Upper lobe of right lung (tissue), 1 donor: Measurements from ENCODE around the gene AMIGO2. TPM values are rescaled to one million over a fixed set of nuclear protein-coding genes. Genes with fewer than 3 reads are reported as not detected.

ENCODE experiments used
- ATAC-seq: fragments of 200-7000 bp; cut with Tn5 transposase; one replicate; pipeline ENCODE4 v1.9.1; 2020; ENCODE audit warnings: mild to moderate bottlenecking, moderate library complexity
- DNase-seq: peaks from one replicate; pipeline ENCODE4 v3.0.0-alpha.2; 2020
- H3K27ac ChIP-seq: fragments of 200-600 bp; one replicate; pipeline ENCODE4 v1.8.0; 2022
- H3K27me3 ChIP-seq: fragments of 200-600 bp; one replicate; pipeline ENCODE4 v1.8.0; 2022; ENCODE audit warnings: mild to moderate bottlenecking
- H3K36me3 ChIP-seq: fragments of 200-600 bp; one replicate; pipeline ENCODE4 v1.8.0; 2022
- H3K4me1 ChIP-seq: fragments of 200-600 bp; one replicate; pipeline ENCODE4 v1.8.0; 2022
- H3K4me3 ChIP-seq: fragments of 200-600 bp; one replicate; pipeline ENCODE4 v1.8.0; 2022; ENCODE audit warnings: mild to moderate bottlenecking
- H3K9me3 ChIP-seq: fragments of 200-600 bp; one replicate; pipeline ENCODE4 v1.8.0; 2022
- CTCF ChIP-seq: fragments of 200-600 bp; IDR thresholded peaks from one replicate; pipeline ENCODE4 v1.8.0; 2022; ENCODE audit warnings: antibody characterized with exemption
- intact Hi-C: fragments of 100-400 bp; cut with DNase I; formaldehyde crosslinking; loops from one replicate; pipeline ENCODE4 v1.11.0; 2022
- long read RNA-seq: library from polyadenylated mRNA; unstranded; transcript quantifications from one replicate; pipeline ENCODE4 v2.0.0, GENCODE V29; 2021
- total RNA-seq: library from RNA; stranded (reverse); fragmentation: NEBNext Ultra II Directional; extraction: Animal tissue kit (Norgen Biotek cat#: 25700); gene quantifications from one replicate; pipeline ENCODE4 v1.2.1, GENCODE V29; 2021
- donor health status: DM: no; HTN: yes; CAD: no; lungs with severe emphysema.

AMIGO2 gene
- total RNA-seq = 22.8 TPM
- long read RNA-seq, transcript AMIGO2-201 (2 exons, 3,763 nt) = major isoform, 44 of 80 reads
- long read RNA-seq, transcript AMIGO2-203 (3 exons, 2,856 nt) = minor isoform, 29 of 80 reads
- long read RNA-seq, partial matches to known transcripts = 1 of 80 reads
- long read RNA-seq, other reads (novel, unspliced or antisense) = 4 of 80 reads

- ATAC-seq = peak; percentile 82
These were observed at the start of gene AMIGO2, which contains the start of gene PCED1B for GRCh38 chr12:47079468-47079980. TSS of gene AMIGO2 (minus strand) at chr12:47079959. CDS start at chr12:47079002, 957 bp downstream. TSS of gene PCED1B (plus strand) at chr12:47079621. CDS start at chr12:47235064, 155,443 bp downstream.

GRCh38 chr12:47126246-47126645 lies 46.5 kb upstream of the AMIGO2 start:
- H3K4me1 ChIP-seq = no peaks in the 10 kb centered on the region
- no peaks in the 10 kb centered on the region for H3K27me3 ChIP-seq
- intact Hi-C loops = no loop called here
- no peaks in the 10 kb centered on the region for H3K9me3 ChIP-seq
- ATAC-seq (peak; percentile 41), DNase-seq (no peak)
- H3K36me3 ChIP-seq = no peaks in the 10 kb centered on the region
- H3K27ac ChIP-seq = no peak overlapping the region
- H3K4me3 ChIP-seq = no peak overlapping the region
- no peak for TF ChIP-seq CTCF

More at GRCh38 chr12:47079468-47079980, at the start of gene AMIGO2, which contains the start of gene PCED1B:
- peak within 1 kb of the TSS; percentile 92 for H3K27ac ChIP-seq
- peak; percentile 93 for DNase-seq
- peaks cover 24% of the 10 kb centered on the region for H3K4me1 ChIP-seq
- no peaks in the 10 kb centered on the region for H3K9me3 ChIP-seq
- H3K4me3 ChIP-seq = peak within 1 kb of the TSS; percentile 73
- H3K27me3 ChIP-seq = no peaks in the 10 kb centered on the region
- no peaks in the 10 kb centered on the region for H3K36me3 ChIP-seq
- intact Hi-C loops = no loop called here
- peak; percentile 41 for TF ChIP-seq CTCF

DNA sequence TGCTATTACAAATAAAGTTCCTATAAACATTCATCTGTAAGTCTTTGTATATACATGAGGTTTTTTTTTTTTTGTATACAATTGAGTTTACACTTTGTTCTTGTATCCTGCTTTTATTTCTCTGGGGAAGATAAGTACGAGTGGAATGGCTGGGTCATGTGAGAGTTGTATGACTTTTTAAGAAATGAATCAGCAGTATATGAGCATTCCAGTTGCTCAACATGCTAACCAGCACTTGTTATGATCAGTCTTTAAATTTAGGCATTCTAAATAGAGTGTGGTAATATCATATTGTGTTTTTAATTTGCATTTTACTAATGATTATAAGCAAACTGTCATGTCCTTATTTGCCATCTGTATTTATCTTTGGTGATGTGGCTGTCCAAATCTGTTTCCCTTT lies 44.7 kb upstream of the AMIGO2 start:
- no peaks in the 10 kb centered on the region for H3K9me3 ChIP-seq
- H3K27me3 ChIP-seq = no peaks in the 10 kb centered on the region
- DNase-seq (no peak), ATAC-seq (peak; percentile 19)
- no peak overlapping the region for H3K27ac ChIP-seq
- no peaks in the 10 kb centered on the region for H3K4me1 ChIP-seq
- TF ChIP-seq CTCF = no peak
- H3K4me3 ChIP-seq = no peak overlapping the region
- intact Hi-C loops = no loop called here
- no peaks in the 10 kb centered on the region for H3K36me3 ChIP-seq

DNA sequence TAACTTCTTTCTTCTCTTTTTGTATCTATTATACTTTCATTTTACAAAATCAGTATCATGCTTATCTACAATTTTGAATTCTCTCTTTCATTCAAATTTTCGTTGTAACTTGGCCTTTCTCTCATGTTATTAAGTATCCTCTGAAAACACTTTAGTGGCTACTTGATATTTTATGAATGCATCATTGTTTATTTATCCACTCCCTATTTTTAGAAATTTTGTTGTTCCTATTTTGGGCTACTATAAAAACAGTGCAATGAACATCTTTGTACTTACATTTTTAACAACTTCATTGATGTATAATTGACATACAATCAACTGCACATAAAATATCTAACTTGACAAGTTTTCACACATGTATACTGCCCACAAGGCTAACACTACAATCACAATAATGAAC lies 44.0 kb upstream of the AMIGO2 start:
- ATAC-seq = no peak
- H3K27me3 ChIP-seq = no peaks in the 10 kb centered on the region
- intact Hi-C loops = no loop called here
- no peak overlapping the region for H3K27ac ChIP-seq
- H3K4me1 ChIP-seq = no peaks in the 10 kb centered on the region
- H3K9me3 ChIP-seq = no peaks in the 10 kb centered on the region
- no peaks in the 10 kb centered on the region for H3K36me3 ChIP-seq
- DNase-seq = no peak
- no peak for TF ChIP-seq CTCF
- H3K4me3 ChIP-seq = no peak overlapping the region

- H3K9me3 ChIP-seq = no peaks in the 10 kb centered on the region
- no peak overlapping the region for H3K27ac ChIP-seq
- TF ChIP-seq CTCF = no peak
- H3K4me3 ChIP-seq = no peak overlapping the region
- H3K36me3 ChIP-seq = no peaks in the 10 kb centered on the region
- intact Hi-C loops = no loop called here
- ATAC-seq = no peak
- H3K27me3 ChIP-seq = no peaks in the 10 kb centered on the region
- DNase-seq = no peak
- no peaks in the 10 kb centered on the region for H3K4me1 ChIP-seq
These were observed 42.8 kb upstream of the AMIGO2 start for GRCh38 chr12:47122602-47123001.
